Astrocyte (in vitro differentiated cells and primary cell): ENCODE data around the gene EMD.

Experiments
- CTCF ChIP-seq: IDR thresholded peaks from 2 replicates; pipeline ENCODE4 v1.5.1; 2011; ENCODE audit warnings: low read depth, mild to moderate bottlenecking, inconsistent platforms, low read length, moderate library complexity; ENCODE audit not compliant: insufficient read depth
- EZH2 ChIP-seq: IDR thresholded peaks from 2 replicates; pipeline ENCODE4 v1.6.1; 2012; ENCODE audit warnings: mild to moderate bottlenecking, low read length, inconsistent platforms; ENCODE audit not compliant: insufficient read depth

- TF ChIP-seq CTCF (no peak), EZH2 (no peak)
Observed at GRCh38 chrX:154379569-154379951, 465 bp downstream of the EMD start.
